Progenitor cell of endocrine pancreas (in vitro differentiated cells): ENCODE results near the gene PUS1. TPM values are rescaled to one million over a fixed set of nuclear protein-coding genes. Genes with fewer than 3 reads are reported as not detected.

ENCODE experiments used
- DNase-seq: peaks from one replicate; pipeline ENCODE4 v3.0.0; 2021; ENCODE audit warnings: low spot score; ENCODE audit not compliant: unreplicated experiment
- H3K27ac Mint-ChIP-seq: 2 replicates; pipeline ENCODE4 v1.8.0; 2021; ENCODE audit warnings: mild to moderate bottlenecking, moderate library complexity, mixed read lengths
- H3K27me3 Mint-ChIP-seq: 2 replicates; pipeline ENCODE4 v1.8.0; 2021; ENCODE audit warnings: mixed read lengths
- H3K36me3 Mint-ChIP-seq: 2 replicates; pipeline ENCODE4 v1.8.0; 2022; ENCODE audit warnings: mixed read lengths; ENCODE audit not compliant: insufficient read depth
- H3K4me1 Mint-ChIP-seq: 2 replicates; pipeline ENCODE4 v1.8.0; 2021; ENCODE audit warnings: low read depth, mixed read lengths
- H3K4me3 Mint-ChIP-seq: 2 replicates; pipeline ENCODE4 v1.8.0; 2021; ENCODE audit warnings: low read depth, mild to moderate bottlenecking, moderate library complexity, mixed read lengths
- H3K9me3 Mint-ChIP-seq: 2 replicates; pipeline ENCODE4 v1.8.0; 2021; ENCODE audit warnings: low read depth, mixed read lengths
- CTCF ChIP-seq: fragments of 200-600 bp; sonication (generic); IDR thresholded peaks from one replicate; pipeline ENCODE4 v1.5.0; 2021; ENCODE audit warnings: antibody characterized with exemption, mild to moderate bottlenecking; ENCODE audit not compliant: unreplicated experiment
- total RNA-seq: library from RNA; stranded (reverse); gene quantifications from 2 replicates; pipeline ENCODE4 v1.2.1, GENCODE V29; 2021

The PUS1 gene
- total RNA-seq, 1 donor from 2014 or later, result 38.5 TPM

- H3K27me3 Mint-ChIP-seq, result no peaks in the 10 kb centered on the region
- peaks cover under 1% of the 10 kb centered on the region for H3K36me3 Mint-ChIP-seq
- no peaks in the 10 kb centered on the region for H3K9me3 Mint-ChIP-seq
- TF ChIP-seq CTCF, result no peak
- H3K27ac Mint-ChIP-seq, result no peak overlapping the region
- no peak for DNase-seq
- no peak overlapping the region for H3K4me3 Mint-ChIP-seq
- H3K4me1 Mint-ChIP-seq, result peaks cover 1% of the 10 kb centered on the region
These were observed 23.9 kb upstream of the PUS1 start for GRCh38 chr12:131905081-131905629.

GRCh38 chr12:131905630-131906091 lies 23.4 kb upstream of the PUS1 start:
- Mint-ChIP-seq H3K27me3 (no peaks in the 10 kb centered on the region), H3K36me3 (no peaks in the 10 kb centered on the region), H3K9me3 (no peaks in the 10 kb centered on the region), H3K4me1 (no peaks in the 10 kb centered on the region), H3K4me3 (no peak overlapping the region), H3K27ac (no peak overlapping the region)
- TF ChIP-seq CTCF, result no peak
- no peak for DNase-seq

- no peak for TF ChIP-seq CTCF
These were observed 21.5 kb upstream of the PUS1 start for GRCh38 chr12:131907379-131908091.

GRCh38 chr12:131908092-131909080 lies 20.7 kb upstream of the PUS1 start:
- DNase-seq, result no peak
- no peaks in the 10 kb centered on the region for H3K4me1 Mint-ChIP-seq
- H3K4me3 Mint-ChIP-seq, result no peak overlapping the region
- no peaks in the 10 kb centered on the region for H3K9me3 Mint-ChIP-seq
- H3K27ac Mint-ChIP-seq, result no peak overlapping the region
- H3K27me3 Mint-ChIP-seq, result no peaks in the 10 kb centered on the region
- TF ChIP-seq CTCF, result no peak
- no peaks in the 10 kb centered on the region for H3K36me3 Mint-ChIP-seq

More at GRCh38 chr12:131907379-131908091, 21.5 kb upstream of the PUS1 start:
- Mint-ChIP-seq H3K9me3 (no peaks in the 10 kb centered on the region), H3K36me3 (no peaks in the 10 kb centered on the region), H3K4me1 (no peaks in the 10 kb centered on the region), H3K27ac (no peak overlapping the region), H3K4me3 (no peak overlapping the region), H3K27me3 (no peaks in the 10 kb centered on the region)
- no peak for DNase-seq
